Mesenchymal stem cell (in vitro differentiated cells and primary cell): ENCODE data around the gene PTPRN2.

Source experiments
- DNase-seq: peaks from one replicate; pipeline ENCODE4 v3.0.0-alpha.2; 2013
- H2AFZ ChIP-seq: one replicate; pipeline ENCODE4 v1.6.1; 2013; ENCODE audit warnings: low read depth, mild to moderate bottlenecking, control low read depth, inconsistent platforms, low read length, moderate library complexity
- H2AK5ac ChIP-seq: 2 replicates; pipeline ENCODE4 v1.6.1; 2013; ENCODE audit warnings: low read length, moderate library complexity, mild to moderate bottlenecking, inconsistent platforms; ENCODE audit not compliant: severe bottlenecking
- H2BK120ac ChIP-seq: one replicate; pipeline ENCODE4 v1.6.1; 2013; ENCODE audit warnings: low read depth, mild to moderate bottlenecking, inconsistent platforms, low read length, moderate library complexity
- H2BK12ac ChIP-seq, 2 experiments: one replicate each; pipeline ENCODE4 v1.6.1; 2013; ENCODE audit warnings: inconsistent platforms in 2 of 2, low read length in 2 of 2, mild to moderate bottlenecking in 2 of 2, moderate library complexity in 2 of 2, control low read depth in 1 of 2
- H2BK15ac ChIP-seq: one replicate; pipeline ENCODE4 v1.6.1; 2013; ENCODE audit warnings: mild to moderate bottlenecking, low read depth, inconsistent platforms; ENCODE audit not compliant: poor library complexity, severe bottlenecking
- H2BK5ac ChIP-seq: 2 replicates; pipeline ENCODE4 v1.6.1; 2013; ENCODE audit warnings: low read depth, mild to moderate bottlenecking, low read length, control low read depth, inconsistent platforms; ENCODE audit not compliant: poor library complexity, severe bottlenecking
- H3K14ac ChIP-seq, 2 experiments: one replicate each; pipeline ENCODE4 v1.6.1; 2013; ENCODE audit warnings: inconsistent platforms in 2 of 2, low read length in 2 of 2, control low read depth in 1 of 2, mild to moderate bottlenecking in 1 of 2, moderate library complexity in 1 of 2
- H3K18ac ChIP-seq, 2 experiments: one replicate each; pipeline ENCODE4 v1.6.1; 2013; ENCODE audit warnings: inconsistent platforms in 2 of 2, low read length in 2 of 2, control low read depth in 1 of 2, low read depth in 1 of 2, mild to moderate bottlenecking in 1 of 2
- H3K23ac ChIP-seq, 2 experiments: one replicate each; pipeline ENCODE4 v1.6.1; 2013; ENCODE audit warnings: inconsistent platforms in 2 of 2, low read length in 2 of 2, mild to moderate bottlenecking in 2 of 2, moderate library complexity in 2 of 2, control low read depth in 1 of 2
- H3K27ac ChIP-seq: 2 replicates; pipeline ENCODE4 v1.5.1; 2013; ENCODE audit warnings: mild to moderate bottlenecking, moderate library complexity, low read length, control low read depth, inconsistent platforms; ENCODE audit not compliant: poor library complexity, severe bottlenecking
- H3K27me3 ChIP-seq, 2 experiments: 2 replicates each; pipeline versions ENCODE4 v1.6.1 to v1.7.0; 2013; ENCODE audit warnings: low read length in 2 of 2, mild to moderate bottlenecking in 2 of 2, moderate library complexity in 2 of 2, control low read depth in 1 of 2, inconsistent platforms in 1 of 2; ENCODE audit not compliant: control insufficient read depth in 1 of 2, insufficient read depth in 1 of 2
- H3K36me3 ChIP-seq, 2 experiments: 2 replicates each; pipeline versions ENCODE4 v1.6.1 to v1.7.0; 2013; ENCODE audit warnings: low read length in 2 of 2, control low read depth in 1 of 2, inconsistent platforms in 1 of 2, low read depth in 1 of 2, mild to moderate bottlenecking in 1 of 2; ENCODE audit not compliant: insufficient read depth in 2 of 2, control insufficient read depth in 1 of 2
- H3K4ac ChIP-seq, 2 experiments: one replicate each; pipeline ENCODE4 v1.6.1; 2013; ENCODE audit warnings: inconsistent platforms in 2 of 2, low read length in 2 of 2, mild to moderate bottlenecking in 2 of 2, moderate library complexity in 2 of 2, control low read depth in 1 of 2, low read depth in 1 of 2
- H3K4me1 ChIP-seq: 2 replicates; pipeline ENCODE4 v1.6.1; 2013; ENCODE audit warnings: low read depth, low read length, control low read depth; ENCODE audit not compliant: control insufficient read depth, insufficient read depth
- H3K4me2 ChIP-seq: 2 replicates; pipeline ENCODE4 v1.6.1; 2013; ENCODE audit warnings: low read length, mild to moderate bottlenecking, inconsistent platforms; ENCODE audit not compliant: poor library complexity, severe bottlenecking
- H3K4me3 ChIP-seq, 2 experiments: 2 replicates each; pipeline versions ENCODE4 v1.5.1 to v1.7.0; 2013; ENCODE audit warnings: low read length in 2 of 2, mild to moderate bottlenecking in 2 of 2, control low read depth in 1 of 2, low read depth in 1 of 2; ENCODE audit not compliant: insufficient read depth in 1 of 2
- H3K79me1 ChIP-seq: replicated peaks from 2 replicates; pipeline ENCODE4 v1.6.1; 2013; ENCODE audit warnings: mild to moderate bottlenecking, control low read depth, low read length, inconsistent platforms; ENCODE audit not compliant: poor library complexity, severe bottlenecking
- H3K9ac ChIP-seq: 2 replicates; pipeline ENCODE4 v1.7.0; 2013; ENCODE audit warnings: mild to moderate bottlenecking, low read length, moderate library complexity
- H3K9me3 ChIP-seq: 2 replicates; pipeline ENCODE4 v1.7.0; 2013; ENCODE audit warnings: mild to moderate bottlenecking, low read length; ENCODE audit not compliant: control insufficient read depth
- H4K8ac ChIP-seq: one replicate; pipeline ENCODE4 v1.6.1; 2013; ENCODE audit warnings: inconsistent platforms, mild to moderate bottlenecking, low read length, moderate library complexity
- H4K91ac ChIP-seq: one replicate; pipeline ENCODE4 v1.6.1; 2013; ENCODE audit warnings: mild to moderate bottlenecking, low read length, inconsistent platforms
- WGBS: methylation state at CpG from one replicate; pipeline ENCODE4 v1.1.7; 2013; ENCODE audit warnings: mixed read lengths; 5-methylcytosine and 5-hydroxymethylcytosine counted together

PTPRN2 gene

DNA sequence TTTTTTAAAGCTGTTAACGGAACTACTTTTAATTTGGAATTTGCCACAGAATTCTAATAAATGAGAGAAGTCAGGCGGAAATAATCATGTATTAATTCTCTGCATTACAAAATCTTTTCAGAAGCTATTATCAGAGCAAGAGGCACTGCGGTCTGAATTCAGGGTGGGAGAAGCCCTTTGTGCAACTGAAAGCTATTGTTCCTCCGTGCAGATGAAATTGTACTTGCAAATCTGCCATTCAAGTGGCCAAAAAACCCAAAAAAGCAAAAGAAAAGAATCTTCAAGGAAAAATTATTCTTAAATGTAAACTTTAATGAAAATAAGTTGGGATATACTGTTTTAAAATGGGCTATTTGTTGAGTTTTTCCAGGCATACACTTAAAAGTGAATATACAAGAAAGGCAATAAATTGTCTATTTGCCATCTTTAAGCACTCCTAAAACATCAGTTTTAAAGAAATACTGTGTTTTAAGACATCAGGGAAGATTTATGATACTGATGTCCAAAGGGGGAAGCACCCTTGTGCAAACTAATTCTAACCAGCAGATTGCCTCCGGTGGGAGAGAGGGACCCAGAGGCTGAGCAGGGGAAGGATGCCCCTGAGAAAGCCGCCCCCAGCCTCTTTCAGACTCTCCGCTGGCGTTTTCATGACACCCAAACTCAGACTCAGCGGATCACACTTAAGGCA, 899.6 kb downstream of the PTPRN2 start:
- H3K4me1 ChIP-seq = peaks cover 33% of the 10 kb centered on the region
- H2BK5ac ChIP-seq = no peak overlapping the region
- H3K9me3 ChIP-seq = no peaks in the 10 kb centered on the region
- no peak overlapping the region for H3K23ac ChIP-seq
- H3K9ac ChIP-seq = no peak overlapping the region
- no peak overlapping the region for H3K4me2 ChIP-seq
- 8% methylated on average over 7 of the region's 9 CpGs for WGBS
- no peak overlapping the region for H3K14ac ChIP-seq
- H2BK120ac ChIP-seq = no peak overlapping the region
- no peak overlapping the region for H2AFZ ChIP-seq
- H2BK12ac ChIP-seq = no peak overlapping the region
- H3K4me3 ChIP-seq = no peak overlapping the region
- no peak overlapping the region for H3K4ac ChIP-seq
- no peak overlapping the region for H2BK15ac ChIP-seq
- peaks cover 73 to 78% of the 10 kb centered on the region in 2 experiments for H3K27me3 ChIP-seq
- no peak overlapping the region for H4K91ac ChIP-seq
- peaks cover 0 to 5% of the 10 kb centered on the region in 2 experiments for H3K36me3 ChIP-seq
- no peaks in the 10 kb centered on the region for H3K79me1 ChIP-seq
- no peak overlapping the region for H3K18ac ChIP-seq
- no peak for DNase-seq
- no peak overlapping the region for H2AK5ac ChIP-seq
- H4K8ac ChIP-seq = no peak overlapping the region
- H3K27ac ChIP-seq = no peak overlapping the region

GRCh38 chr7:157687158-157687557, 900.5 kb downstream of the PTPRN2 start:
- Histone ChIP-seq H4K8ac (no peak overlapping the region), H2AK5ac (no peak overlapping the region), H3K27me3 (peaks cover 78 to 81% of the 10 kb centered on the region in 2 experiments), H3K18ac (no peak overlapping the region), H3K4ac (no peak overlapping the region), H3K4me1 (peaks cover 30% of the 10 kb centered on the region), H3K9me3 (no peaks in the 10 kb centered on the region), H2BK12ac (no peak overlapping the region), H3K36me3 (peaks cover 0 to 5% of the 10 kb centered on the region in 2 experiments), H2AFZ (no peak overlapping the region), H2BK15ac (no peak overlapping the region), H2BK5ac (no peak overlapping the region), H2BK120ac (no peak overlapping the region), H3K79me1 (no peaks in the 10 kb centered on the region), H3K9ac (no peak overlapping the region), H4K91ac (no peak overlapping the region), H3K4me2 (no peak overlapping the region), H3K23ac (no peak overlapping the region), H3K14ac (no peak overlapping the region), H3K4me3 (no peak overlapping the region), H3K27ac (no peak overlapping the region)
- 21% methylated on average over 3 of the region's 5 CpGs for WGBS
- DNase-seq = no peak

DNA sequence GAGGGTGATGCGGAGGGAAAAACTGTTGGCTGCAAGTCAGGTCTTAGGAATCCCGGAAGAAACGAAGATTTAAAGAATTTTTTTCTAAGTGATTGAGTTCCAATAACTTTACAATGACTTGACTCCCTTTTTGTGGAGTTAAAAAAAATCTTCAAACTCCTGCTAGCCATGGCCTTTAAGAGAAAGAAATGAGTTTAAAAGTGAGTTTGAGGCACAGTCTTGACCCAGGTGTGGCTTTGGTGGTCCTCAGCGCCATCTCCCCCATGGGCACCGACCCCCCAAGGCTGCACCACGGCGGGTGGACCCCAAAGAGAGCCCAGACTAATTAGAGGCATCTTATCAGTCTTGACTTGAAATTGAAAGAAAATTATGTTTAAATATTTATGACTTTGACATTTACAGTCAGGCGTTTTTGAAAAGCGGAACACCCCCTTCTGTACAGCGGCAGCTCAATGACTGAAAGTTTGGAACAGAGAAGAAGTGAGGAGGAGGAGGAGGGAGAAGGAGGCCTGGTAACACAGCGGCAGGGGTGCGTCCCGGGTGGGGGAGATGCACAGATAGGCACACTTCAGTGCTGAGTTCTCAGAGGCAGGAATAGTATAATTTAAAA, 901.2 kb downstream of the PTPRN2 start:
- Histone ChIP-seq H4K91ac (no peak overlapping the region), H2BK15ac (no peak overlapping the region)

GRCh38 chr7:157685430-157686284, 902.0 kb downstream of the PTPRN2 start:
- H4K8ac ChIP-seq = no peak overlapping the region
- no peak for DNase-seq
- peaks cover 0 to 5% of the 10 kb centered on the region in 2 experiments for H3K36me3 ChIP-seq

More for the DNA sequence above, 901.2 kb downstream of the PTPRN2 start:
- H2AFZ ChIP-seq = no peak overlapping the region
- DNase-seq = no peak
- H3K23ac ChIP-seq = no peak overlapping the region
- peaks cover 0 to 5% of the 10 kb centered on the region in 2 experiments for H3K36me3 ChIP-seq
- H2AK5ac ChIP-seq = no peak overlapping the region
- H3K27me3 ChIP-seq = peaks cover 79 to 84% of the 10 kb centered on the region in 2 experiments
- H3K9me3 ChIP-seq = no peaks in the 10 kb centered on the region
- H4K8ac ChIP-seq = no peak overlapping the region
- no peak overlapping the region for H3K14ac ChIP-seq
- H3K27ac ChIP-seq = no peak overlapping the region
- H3K4ac ChIP-seq = no peak overlapping the region
- H3K4me2 ChIP-seq = no peak overlapping the region
- peaks cover 27% of the 10 kb centered on the region for H3K4me1 ChIP-seq
- no peaks in the 10 kb centered on the region for H3K79me1 ChIP-seq
- H3K18ac ChIP-seq = no peak overlapping the region
- WGBS = 13% methylated on average over 7 of the region's 13 CpGs
- no peak overlapping the region for H3K4me3 ChIP-seq
- H3K9ac ChIP-seq = no peak overlapping the region
- H2BK5ac ChIP-seq = no peak overlapping the region
- no peak overlapping the region for H2BK12ac ChIP-seq
- no peak overlapping the region for H2BK120ac ChIP-seq

More at GRCh38 chr7:157685430-157686284, 902.0 kb downstream of the PTPRN2 start:
- no peak overlapping the region for H2AFZ ChIP-seq
- H3K18ac ChIP-seq = no peak overlapping the region
- no peak overlapping the region for H2BK15ac ChIP-seq
- no peak overlapping the region for H3K9ac ChIP-seq
- H3K9me3 ChIP-seq = no peaks in the 10 kb centered on the region
- H3K27me3 ChIP-seq = peaks cover 78 to 86% of the 10 kb centered on the region in 2 experiments
- WGBS = 4% methylated on average over 75 of the region's 77 CpGs
- H3K4me3 ChIP-seq = no peak overlapping the region
- peaks cover 20% of the 10 kb centered on the region for H3K4me1 ChIP-seq
- no peak overlapping the region for H2BK5ac ChIP-seq
- no peak overlapping the region for H4K91ac ChIP-seq
- no peaks in the 10 kb centered on the region for H3K79me1 ChIP-seq
- peak overlapping the region in 1 of 2 experiments; percentile 16 for H3K23ac ChIP-seq
- H3K27ac ChIP-seq = no peak overlapping the region
- no peak overlapping the region for H3K14ac ChIP-seq
- no peak overlapping the region for H2BK120ac ChIP-seq
- H3K4ac ChIP-seq = no peak overlapping the region
- H3K4me2 ChIP-seq = no peak overlapping the region
- H2BK12ac ChIP-seq = no peak overlapping the region
- no peak overlapping the region for H2AK5ac ChIP-seq
